Activated CD4-positive, alpha-beta T cell treated with anti-CD3 and anti-CD28 coated beads, Interleukin-2, amount 50 U/mL, for 16 hours (primary cell): ENCODE measurements around the gene BCOR.

Experiments used
- DNase-seq: peaks from one replicate; pipeline ENCODE4 v3.0.0-alpha.2; 2020

The BCOR gene

DNA sequence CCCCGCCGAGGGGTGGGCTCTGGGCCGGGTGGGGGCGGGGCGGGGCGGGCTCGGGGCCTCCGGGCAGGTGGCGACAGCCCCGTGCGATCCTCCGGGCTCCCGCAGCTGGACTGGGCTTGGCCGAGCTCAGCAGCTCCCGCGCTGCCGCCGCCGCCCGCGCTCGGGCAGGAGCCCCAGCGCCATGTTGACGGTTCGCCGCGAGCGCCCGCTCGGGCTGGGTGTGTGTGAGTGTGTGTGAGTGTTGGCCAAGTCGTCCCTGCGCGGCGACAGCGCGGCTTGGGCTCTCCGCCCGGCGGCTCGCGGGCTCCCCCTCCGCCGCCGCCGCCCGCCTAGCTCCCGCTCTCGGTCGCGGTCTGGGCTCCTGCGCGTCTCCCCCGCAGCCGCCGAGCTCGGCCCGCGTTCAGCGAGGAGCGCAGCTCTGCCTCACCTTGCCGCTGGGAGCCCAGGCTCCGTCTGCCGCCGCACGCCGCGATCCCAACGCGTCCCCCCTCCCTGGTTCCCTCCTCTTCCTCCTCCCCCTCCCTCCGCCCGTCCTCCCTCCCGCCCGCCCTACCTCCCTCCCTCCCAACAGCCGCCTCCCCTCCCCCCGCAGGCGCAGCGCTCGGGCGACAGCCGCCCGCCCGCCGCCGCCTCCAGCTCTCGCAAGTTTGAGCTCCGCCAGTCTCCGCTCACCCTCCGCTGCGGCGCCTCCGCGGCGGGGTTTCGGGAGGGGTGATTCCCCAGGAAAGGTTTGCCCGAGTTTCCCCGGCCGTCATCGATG is at the start of gene BCOR:
TSS of gene BCOR (minus strand) at position 455 of the 760 bp plus-strand sequence. CDS start 20,029 bp downstream, outside the sequence.
- peak; percentile 79 for DNase-seq

DNA sequence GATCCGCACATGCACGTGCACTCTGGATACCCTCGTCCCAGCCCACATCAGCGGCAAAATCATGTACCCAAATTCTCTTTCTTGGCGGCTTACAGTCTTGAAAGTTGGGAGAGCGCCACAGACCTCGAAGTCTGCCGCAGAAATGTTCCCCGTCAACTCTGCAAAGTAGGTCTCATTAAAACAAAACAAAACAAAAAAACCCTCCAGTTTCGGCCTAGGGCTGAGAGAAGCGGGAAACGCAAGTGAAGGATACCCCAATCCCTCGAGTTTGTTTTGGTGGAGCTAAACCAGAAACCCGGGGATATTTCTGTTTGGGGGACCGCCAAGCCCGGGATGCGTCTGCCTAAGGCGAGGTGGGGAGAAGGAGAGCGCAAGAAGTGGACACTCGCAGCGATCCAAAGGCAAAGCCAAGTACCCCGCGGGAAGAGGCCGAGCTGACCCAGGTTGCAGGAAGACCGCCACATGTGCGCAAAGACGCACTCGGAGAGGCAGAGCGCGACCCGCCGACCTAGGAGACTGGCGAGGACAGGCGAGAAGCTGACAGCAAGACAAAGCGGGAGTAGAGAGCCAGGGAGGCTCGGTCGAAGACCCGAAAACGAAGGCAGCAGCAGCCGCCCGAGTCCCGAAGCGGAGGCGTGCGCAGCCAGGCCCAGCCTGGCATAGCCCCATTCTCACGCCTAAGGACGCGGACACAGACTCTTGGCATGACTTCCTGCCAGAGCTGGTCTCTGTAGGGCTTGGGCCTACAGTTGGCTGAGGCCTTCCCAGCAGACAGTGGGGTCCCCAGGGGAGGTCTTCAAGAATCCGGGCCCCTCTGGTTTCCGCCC is 49.6 kb upstream of the BCOR start:
- DNase-seq = no peak

DNA sequence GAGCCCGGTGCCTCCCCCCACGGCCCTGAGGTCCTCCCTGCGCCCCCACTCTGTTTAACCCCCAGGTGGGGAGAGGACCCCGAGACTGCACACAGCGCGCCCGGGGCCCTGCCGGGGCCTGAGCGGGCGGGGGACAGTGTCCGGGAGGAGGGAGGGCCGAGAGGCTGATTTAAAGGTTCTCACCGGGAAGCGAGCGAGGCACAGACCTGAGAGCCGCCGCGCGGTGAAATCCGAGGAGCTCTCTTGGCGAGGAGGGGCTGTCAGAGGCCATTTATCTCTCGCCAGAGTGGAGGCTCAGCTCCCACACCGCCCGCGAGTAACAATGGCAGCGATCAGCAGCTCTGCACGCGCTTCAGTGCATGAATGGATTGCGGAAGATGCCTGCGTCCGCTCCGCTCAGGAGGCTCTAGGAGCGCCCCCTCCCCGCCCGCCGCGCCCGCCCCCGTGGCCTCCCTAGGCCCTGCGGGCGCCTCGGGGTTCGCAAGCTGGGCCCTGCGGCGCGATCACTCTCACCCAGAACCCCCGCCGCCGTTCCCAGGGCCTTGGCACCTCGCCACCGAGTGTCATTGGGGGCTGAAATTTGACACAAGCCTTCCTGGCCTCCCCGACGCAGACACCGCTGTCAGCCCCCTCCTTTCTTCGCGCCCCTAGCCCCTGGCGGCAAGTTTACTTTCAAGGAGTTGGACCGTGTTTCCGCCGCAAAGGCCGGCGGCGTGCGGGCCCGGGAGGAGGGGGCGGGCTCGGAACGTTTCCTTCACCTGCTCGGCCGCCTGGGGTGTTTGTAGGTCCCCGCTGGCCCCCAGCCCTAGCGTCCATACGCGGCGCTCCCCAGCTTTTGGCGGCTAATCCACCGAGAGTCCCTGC is 48.7 kb upstream of the BCOR start:
- no peak for DNase-seq

DNA sequence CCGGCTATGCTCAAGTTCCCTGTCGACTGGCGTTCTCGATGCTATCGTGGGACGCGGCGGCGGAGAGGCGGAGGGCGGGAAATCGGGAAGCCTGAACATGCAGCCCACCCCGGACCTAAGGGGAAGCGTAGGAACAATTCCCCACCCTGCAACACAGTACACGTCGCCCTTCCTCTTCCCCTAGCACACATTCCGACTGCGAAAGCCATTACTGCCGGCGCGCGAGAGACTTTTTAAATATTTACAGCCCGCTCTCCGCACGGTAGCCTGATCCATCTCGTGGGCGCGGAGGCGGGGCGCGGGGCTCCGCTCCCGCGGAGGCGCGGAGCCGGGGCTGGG is 48.1 kb upstream of the BCOR start:
- no peak for DNase-seq

DNA sequence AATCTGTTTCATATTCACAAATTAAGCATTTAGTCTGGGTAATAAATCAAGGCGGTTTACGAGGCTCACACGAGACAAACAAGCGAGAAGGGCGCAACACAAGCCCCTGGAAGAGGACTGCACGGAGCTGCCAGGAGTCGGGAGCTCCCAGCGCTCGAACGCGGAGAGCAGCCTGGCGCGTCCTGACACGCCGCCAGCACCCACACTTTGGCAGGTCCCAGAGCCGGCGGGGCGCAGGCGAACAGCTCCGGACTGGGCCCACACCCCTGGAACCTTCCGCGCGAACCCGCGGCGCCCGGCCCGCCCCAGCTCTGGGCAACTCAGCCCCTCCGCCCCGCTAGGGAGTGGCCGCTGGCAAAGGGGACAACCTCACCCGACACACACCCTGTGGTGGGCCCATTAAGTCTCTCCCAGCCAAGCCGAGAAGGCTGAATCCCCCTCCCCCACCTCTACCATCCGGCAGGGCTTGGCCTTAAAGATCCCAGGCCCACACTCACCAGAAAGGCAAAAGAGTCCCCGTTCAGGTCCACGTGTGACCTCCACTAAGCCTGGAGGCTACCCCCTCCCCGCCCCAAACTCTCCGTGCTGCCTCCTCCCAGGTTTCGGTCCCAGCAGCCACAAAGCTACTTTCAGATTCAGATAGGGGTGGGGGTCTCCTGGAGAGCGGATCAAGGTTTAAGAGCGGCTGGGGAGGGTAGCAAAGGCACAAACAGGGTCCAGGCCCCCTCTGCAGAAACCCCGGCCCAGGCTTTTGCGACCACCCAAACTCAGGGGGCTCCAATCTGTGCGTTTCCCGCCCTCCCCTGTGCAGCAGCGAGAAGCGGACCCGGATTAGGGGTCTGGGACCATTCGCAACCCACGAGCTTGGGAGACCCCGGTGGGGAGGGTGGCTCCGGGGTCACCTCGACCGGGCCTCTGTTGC is 47.5 kb upstream of the BCOR start:
- DNase-seq = no peak

DNA sequence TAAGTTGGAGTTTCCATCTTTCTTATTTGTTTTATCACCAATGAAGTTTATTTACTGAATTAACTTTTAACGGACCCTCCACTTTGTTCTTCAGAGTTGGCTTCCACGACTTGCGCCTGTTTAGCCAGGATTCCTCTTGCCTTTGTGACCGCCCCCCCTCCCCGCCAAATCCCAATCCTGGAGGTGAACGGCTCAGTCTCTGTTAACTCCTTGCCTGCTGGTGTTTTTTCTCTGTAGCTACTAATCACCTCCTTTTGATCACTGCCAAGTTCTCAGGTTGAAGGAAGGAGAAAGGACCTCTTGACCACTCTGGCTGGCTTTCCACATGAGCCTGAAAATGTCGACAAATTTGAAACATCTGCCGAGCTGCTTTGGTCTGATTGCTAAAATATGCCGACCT is 46.8 kb upstream of the BCOR start:
- DNase-seq = no peak

DNA sequence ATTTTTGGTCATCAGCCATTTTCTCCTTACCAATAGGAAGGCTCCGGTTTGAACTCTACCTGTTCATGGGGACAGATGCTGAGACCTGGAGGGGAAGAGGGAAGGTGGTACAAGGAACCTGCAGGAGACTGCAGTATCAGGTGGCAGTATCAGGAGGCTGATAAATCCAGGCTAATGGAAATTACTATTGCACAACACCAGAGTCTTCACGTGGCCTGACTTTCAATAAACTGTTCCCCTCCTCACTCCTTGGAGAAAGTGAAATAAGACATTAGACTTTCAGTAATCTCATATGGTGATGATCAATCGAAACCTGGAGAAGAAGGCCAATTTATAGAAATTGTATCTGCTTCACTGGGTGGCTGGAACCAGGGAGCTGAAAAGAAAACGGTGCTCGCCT is 46.2 kb upstream of the BCOR start:
- DNase-seq = no peak

DNA sequence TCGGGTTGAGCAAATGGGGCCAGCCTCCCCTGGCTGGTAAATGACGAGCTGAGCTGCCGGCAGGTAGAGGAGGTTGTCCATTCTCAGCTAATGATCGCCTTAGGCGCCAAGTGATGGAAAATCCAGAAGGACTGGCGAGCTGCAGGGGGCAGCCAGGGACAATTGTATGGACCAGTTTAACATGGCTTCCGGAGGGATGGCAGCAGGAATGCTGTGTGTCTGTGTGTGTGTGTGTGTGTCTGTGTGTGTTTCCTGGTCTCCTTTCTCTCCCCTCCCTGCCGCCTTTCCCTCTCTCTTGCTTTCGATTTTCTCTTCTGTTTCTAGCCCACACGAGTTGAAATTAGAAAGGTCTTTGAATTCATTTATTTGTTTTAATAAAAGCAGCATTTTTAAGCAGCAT is 45.2 kb upstream of the BCOR start:
- no peak for DNase-seq

DNA sequence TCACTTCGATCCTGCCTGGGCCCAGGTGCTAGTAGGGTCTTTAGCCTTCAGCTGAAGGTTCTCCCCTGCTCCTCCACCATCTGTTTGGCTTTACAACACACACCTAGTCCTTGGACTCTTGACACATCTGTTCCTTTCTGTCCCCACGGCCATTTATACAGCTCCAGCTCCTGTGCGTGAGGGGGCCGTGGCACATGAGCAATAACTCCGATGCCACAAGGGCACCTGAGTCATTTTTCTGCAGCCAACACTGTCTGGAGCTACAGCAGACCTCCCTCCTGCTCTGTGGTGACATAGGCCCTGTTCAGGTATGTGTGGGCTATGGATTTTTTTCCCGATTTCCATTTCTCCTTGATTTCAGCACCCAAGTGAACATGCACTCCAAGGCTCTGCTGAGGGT is 44.7 kb upstream of the BCOR start:
- DNase-seq = no peak

DNA sequence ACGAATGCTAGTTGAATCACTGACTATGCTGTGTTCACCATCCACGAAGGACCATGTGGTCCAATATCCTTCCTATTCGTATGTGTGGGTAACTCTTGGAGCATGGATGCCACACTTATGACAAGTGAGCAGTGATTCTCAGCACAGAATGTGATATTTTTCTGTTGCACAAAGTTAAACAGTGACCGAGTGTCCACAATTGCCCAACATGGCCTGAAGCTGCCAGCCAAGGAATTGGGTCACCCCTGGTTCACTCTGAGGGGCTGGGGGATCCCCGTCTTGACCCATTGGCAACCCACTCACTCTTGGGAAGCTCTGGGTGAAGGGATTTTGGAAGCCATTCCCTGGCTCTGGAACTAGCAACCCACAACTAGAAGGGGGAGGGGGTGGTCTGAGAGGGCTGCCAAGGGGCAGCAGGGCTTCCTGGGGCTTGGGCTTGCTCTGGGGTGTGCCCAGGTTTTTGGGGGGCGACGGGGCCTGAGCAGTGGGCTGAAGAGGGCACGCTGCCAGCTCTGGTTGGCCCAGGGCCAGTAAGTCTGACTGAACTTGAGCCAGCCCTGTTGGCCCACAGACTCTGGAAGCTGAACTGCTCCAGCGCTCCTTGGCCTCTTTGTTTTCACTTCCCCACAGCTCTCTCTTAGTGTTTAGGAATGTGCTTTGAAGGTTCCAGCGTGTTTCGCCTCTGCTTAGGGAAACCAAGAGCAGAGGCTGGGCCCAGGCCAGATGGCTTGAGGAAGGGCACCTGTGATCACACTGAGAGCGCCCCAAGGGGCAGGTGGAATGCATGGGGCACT is 43.1 kb upstream of the BCOR start:
- DNase-seq = no peak

DNA sequence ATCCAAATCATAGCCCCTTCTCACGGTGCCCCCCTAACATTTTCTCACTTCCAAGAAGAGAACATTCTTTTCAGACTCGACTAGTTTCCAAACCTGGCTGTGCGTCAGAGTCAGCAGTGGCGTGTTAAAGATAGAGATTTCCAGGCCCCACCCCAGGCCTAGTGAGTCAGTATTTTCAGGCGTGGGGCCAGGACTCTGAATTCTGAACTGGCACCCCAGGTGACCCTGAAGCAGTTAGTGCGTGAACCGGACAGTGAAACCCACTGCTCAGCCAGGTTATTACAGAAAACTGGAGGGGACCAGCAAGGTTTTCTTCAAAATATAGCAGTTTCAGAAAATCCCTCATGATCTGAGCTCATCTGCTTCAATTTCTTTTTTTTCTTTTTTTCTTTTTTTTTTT is 35.0 kb upstream of the BCOR start:
- no peak for DNase-seq

DNA sequence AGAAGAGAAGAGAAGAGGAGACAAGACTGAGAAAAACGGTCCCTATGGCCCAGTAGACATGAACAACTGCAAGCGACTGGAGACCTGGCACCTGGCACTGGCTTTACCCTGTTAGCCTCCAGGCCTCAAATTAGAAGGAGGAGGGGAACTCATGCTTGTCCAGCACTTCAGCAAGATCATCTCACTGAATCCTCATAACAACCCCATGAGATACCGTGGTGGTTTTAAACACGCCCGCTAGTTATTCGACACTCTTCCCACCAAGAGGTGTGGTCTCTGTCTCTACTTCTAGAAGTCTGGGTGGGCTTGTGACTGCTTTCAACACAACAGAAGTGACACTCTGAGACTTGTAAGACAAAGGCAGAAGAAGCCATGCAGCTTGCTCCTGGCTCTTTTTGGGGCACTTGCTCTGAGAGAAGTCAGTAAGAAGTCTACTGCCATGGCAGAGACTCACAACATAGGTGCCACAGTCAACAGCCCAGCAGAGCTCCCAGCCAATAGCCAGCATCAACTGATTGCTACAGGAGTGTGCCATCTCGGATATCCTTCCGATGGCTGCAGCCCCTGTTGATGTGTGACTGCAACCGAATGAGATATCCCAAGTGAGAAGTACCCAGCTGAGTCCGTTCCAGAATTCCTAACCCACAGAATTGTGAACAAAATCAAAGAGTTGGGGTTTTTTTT is 34.0 kb upstream of the BCOR start:
- no peak for DNase-seq

DNA sequence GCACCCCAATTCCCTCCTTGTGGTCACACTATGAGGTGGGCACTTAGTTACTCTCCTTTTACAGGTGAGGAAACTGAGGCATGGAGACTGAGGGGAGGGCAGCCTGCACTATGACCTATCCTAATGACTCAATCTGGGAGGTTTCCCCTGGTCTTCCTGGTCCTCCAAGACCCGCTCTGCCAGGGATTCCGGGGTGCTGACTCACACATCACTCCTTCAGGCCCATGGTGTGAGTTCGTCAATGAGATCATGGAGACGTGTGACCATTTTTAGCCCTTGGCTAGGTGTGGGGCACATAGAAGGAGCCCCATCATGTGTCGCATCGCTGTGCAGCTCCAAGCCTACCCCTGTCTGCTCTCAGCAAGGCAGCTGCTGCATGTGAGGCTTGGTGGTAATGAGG is 32.4 kb upstream of the BCOR start:
- DNase-seq = no peak

DNA sequence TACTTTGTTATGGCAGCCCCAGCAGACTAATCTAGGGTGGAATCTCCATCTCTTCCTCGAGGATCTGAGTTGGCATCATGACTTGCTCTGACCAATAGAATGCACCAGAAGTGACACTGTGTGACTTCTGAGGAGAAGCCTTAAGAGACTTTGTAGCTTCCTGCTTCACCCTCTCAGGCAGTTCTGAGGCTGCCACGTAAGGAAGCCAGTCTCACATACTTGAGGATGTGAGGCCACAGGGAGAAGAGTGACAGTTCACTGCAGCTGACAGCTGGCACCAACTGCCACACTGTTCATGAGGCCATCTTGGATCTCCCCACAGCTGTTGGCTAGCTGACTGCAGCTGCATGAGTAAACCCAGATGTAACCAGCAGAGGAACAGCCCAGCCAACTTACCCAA is 29.3 kb upstream of the BCOR start:
- peak; percentile 46 for DNase-seq

DNA sequence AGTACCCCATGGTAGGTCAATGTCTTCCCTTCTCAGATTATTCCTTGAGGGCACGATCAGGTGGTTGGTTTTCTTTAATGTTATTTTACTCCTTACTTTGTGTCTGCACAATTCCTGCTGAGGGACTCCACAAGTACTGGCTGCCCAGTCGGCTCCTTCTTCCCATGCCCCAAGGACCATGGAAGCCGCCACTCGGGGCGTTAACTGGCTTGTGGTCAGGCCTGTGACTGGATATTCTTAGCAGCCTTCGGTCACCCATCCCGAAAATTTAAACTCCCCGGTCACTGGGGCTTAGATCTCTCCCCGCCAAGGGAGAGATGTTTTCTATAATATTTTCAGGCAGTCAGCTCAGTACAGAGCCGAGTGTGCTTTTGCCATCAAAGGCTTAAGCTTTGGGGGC is 24.7 kb upstream of the BCOR start:
- no peak for DNase-seq

DNA sequence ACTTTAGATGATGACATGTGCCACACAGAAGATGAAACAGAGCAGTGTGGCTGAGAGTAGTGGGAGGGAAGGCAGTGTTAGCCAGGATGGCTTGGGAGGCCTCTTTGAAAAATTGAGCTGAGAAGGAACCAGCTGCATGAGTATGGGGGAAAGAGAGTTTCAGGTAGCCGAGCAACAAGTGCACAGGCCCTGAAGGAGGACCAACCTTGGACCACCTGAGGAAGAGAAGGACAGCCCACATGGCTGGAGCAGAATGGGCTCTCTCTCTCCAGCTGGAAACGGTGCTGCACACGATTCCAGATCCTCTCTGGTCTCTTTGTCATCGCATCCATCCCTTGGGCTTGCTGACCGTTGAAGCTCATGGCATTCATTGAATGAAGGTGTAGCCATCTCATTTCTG is 23.9 kb upstream of the BCOR start:
- DNase-seq = no peak

DNA sequence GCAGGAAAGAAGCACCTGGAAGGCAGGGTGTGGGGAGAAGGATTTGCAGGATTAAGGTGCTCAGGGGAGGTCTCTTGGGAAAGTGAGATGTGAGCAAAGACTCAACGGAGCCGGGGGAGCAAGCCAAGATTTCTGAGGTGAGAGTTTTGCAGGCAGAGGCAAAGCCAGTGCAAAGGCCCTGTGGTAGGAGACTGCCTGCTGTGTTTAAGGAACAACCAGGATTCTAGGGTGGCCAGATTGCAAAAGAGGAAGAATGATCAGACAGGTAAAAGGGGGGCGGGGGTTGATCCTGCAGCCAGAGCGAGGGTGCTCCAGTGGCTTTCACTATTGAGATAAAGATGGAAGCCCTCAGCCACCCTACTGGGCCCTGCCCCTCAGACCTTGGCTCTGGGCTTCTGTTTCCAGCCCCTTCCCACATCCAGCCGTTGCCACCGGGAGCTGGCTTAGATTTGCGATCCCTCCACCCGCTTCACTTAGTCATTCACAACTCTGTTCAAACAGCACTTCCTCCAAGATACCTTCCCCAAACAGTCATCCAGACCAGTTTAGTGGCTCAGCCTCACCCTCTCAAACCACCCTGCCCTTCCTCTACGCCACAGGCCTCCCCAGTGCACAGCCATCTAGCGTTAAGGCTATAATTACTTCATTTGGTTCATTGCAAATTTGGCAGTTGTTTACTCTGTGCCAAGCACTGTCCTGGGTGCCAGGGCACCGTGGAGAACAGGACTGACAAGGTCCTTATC is 23.3 kb upstream of the BCOR start:
- DNase-seq = no peak

DNA sequence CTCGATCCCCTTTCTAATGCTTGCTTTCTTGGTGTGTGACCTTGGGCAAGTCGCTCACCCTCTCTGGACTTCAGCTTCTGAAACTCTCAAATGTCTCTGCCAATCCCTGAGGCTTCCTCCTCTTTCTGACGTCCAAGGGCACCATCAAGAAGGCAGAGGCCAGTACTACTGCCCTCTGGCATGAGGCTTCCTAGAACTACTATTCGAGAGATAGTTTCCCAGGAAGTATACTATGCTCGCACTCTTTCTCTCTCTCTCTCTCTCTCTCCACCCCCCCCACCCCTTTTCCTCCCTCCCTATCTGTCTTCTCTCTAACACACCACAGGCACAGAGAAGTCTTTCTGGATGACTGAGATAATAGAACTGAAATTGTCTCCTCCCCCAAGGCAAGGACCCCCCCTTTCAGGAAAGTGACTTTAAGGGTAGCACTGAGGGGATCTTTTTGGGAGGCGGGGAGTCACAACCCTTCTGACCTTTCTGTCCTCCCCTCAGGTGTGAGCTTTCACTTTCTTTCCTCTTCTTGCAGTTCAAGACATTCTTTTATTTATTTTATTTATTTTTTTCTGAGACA is 20.0 kb upstream of the BCOR start:
- DNase-seq = no peak

DNA sequence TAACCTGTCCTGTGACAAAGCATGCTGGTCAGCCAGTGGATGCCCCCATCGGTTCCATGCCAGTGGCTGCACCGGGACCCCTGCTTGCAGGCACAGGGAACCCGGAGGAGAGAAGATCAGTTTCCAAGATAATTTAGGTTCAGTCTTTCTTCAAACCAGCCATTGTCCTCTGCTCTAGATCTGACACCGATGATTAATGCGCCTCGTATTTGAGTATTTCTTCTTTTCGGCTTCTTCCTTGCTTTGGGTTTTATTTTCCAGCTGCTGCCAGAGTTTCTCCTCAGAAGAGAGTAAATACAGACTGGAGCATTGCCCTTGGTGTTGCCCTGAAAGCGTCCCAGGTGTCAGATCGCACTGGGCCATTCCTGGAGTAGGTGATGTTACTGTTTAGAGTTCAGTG is 19.2 kb upstream of the BCOR start:
- no peak for DNase-seq

DNA sequence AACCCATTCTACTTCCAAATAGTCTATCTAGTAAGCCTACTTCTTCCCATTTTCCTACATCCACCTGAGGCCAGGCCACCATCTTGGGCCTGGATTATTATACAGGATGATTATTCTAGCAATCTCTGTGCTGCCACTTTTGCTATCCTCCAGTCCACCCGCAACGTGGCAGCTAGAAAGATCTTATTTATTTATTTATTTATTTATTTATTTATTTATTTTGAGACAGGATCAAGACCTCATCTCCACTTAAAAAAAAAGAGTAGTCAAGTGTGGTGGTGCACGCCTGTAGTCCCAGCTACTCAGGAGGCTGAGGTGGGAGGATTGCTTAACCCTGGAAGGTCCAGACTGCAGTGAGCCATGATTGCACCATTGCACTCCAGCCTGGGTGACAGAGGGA is 15.2 kb upstream of the BCOR start:
- no peak for DNase-seq
